Activated CD8-positive, alpha-beta memory T cell treated with anti-CD3 and anti-CD28 coated beads for 4 hours (primary cell): ENCODE data around the gene KCNC4.

ENCODE experiments used
- DNase-seq, 2 donors: peaks; one replicate each; pipeline ENCODE4 v3.0.0-alpha.2; 2020; ENCODE audit warnings: low read depth in 2 of 2

KCNC4 gene

GRCh38 chr1:110209715-110210603 lies at the start of gene KCNC4:
TSS of gene KCNC4 (plus strand) at chr1:110210314. CDS start at chr1:110211500, 1,186 bp downstream.
- DNase-seq = peak; percentile 82 to 86

GRCh38 chr1:110160538-110161100 lies 49.5 kb upstream of the KCNC4 start:
- no peak for DNase-seq

GRCh38 chr1:110161165-110161564 lies 48.9 kb upstream of the KCNC4 start:
- DNase-seq = no peak

GRCh38 chr1:110161849-110162248 lies 48.3 kb upstream of the KCNC4 start:
- no peak for DNase-seq

GRCh38 chr1:110163591-110163990 lies 46.5 kb upstream of the KCNC4 start:
- no peak for DNase-seq

- DNase-seq = no peak
Measured at GRCh38 chr1:110164725-110165350, 45.3 kb upstream of the KCNC4 start.

- DNase-seq = no peak
Measured at GRCh38 chr1:110165761-110166231, 44.3 kb upstream of the KCNC4 start.

GRCh38 chr1:110166861-110167260 lies 43.3 kb upstream of the KCNC4 start:
- DNase-seq = no peak

GRCh38 chr1:110170766-110171733 lies 39.1 kb upstream of the KCNC4 start:
- DNase-seq = no peak

- no peak for DNase-seq
Measured at GRCh38 chr1:110172001-110172400, 38.1 kb upstream of the KCNC4 start.

- DNase-seq = no peak
Measured at GRCh38 chr1:110173466-110174105, 36.5 kb upstream of the KCNC4 start.

GRCh38 chr1:110174961-110175360 lies 35.2 kb upstream of the KCNC4 start:
- no peak for DNase-seq

- no peak for DNase-seq
Measured at GRCh38 chr1:110176299-110176956, 33.7 kb upstream of the KCNC4 start.

- DNase-seq = no peak
Measured at GRCh38 chr1:110177775-110178174, 32.3 kb upstream of the KCNC4 start.

GRCh38 chr1:110183642-110184167 lies 26.4 kb upstream of the KCNC4 start:
- DNase-seq = no peak

GRCh38 chr1:110184446-110184845 lies 25.7 kb upstream of the KCNC4 start:
- no peak for DNase-seq

- no peak for DNase-seq
Measured at GRCh38 chr1:110185181-110185580, 24.9 kb upstream of the KCNC4 start.

- DNase-seq = no peak
Measured at GRCh38 chr1:110186558-110186957, 23.6 kb upstream of the KCNC4 start.

- DNase-seq = no peak
Measured at GRCh38 chr1:110187139-110187890, 22.8 kb upstream of the KCNC4 start.
